NCI-H146 treated with DMSO at 0.1 percent for 48 hours (cell line): Measurements from ENCODE around the gene MC5R.
A peak's percentile ranks its signal among the peaks of the same experiment; 100 is the strongest.

ENCODE experiments used
- DNase-seq: peaks from one replicate; lab custom pipeline; 2025; ENCODE audit not compliant: unreplicated experiment; lab: John Stamatoyannopoulos, UW

The MC5R gene

GRCh38 chr18:13823707-13824395, at the start of gene MC5R:
Gene MC5R, plus strand, starts transcription at chr18:13824149. Its CDS starts 1,617 bp downstream, at chr18:13825766.
- peak; percentile 6 for DNase-seq

- no peak for DNase-seq
These were observed 48.9 kb upstream of the MC5R start for GRCh38 chr18:13775058-13775457.

- DNase-seq = no peak
These were observed 32.8 kb upstream of the MC5R start for GRCh38 chr18:13791181-13791580.

GRCh38 chr18:13793819-13794218, 30.1 kb upstream of the MC5R start:
- DNase-seq = no peak

GRCh38 chr18:13796515-13796914, 27.4 kb upstream of the MC5R start:
- DNase-seq = no peak

GRCh38 chr18:13797157-13797611, 26.8 kb upstream of the MC5R start:
- DNase-seq = no peak

GRCh38 chr18:13799396-13799795, 24.6 kb upstream of the MC5R start:
- DNase-seq = no peak

- peak; percentile 19 for DNase-seq
These were observed 23.3 kb upstream of the MC5R start for GRCh38 chr18:13800505-13801259.

GRCh38 chr18:13801260-13801601, 22.7 kb upstream of the MC5R start:
- peak; percentile 19 for DNase-seq

GRCh38 chr18:13804305-13804704, 19.6 kb upstream of the MC5R start:
- no peak for DNase-seq

- DNase-seq = no peak
These were observed 15.5 kb upstream of the MC5R start for GRCh38 chr18:13808294-13809042.

GRCh38 chr18:13809043-13809430, 14.9 kb upstream of the MC5R start:
- no peak for DNase-seq

- DNase-seq = no peak
These were observed 14.3 kb upstream of the MC5R start for GRCh38 chr18:13809531-13810255.

- no peak for DNase-seq
These were observed 12.9 kb upstream of the MC5R start for GRCh38 chr18:13810950-13811485.

GRCh38 chr18:13811993-13812392, 12.0 kb upstream of the MC5R start:
- no peak for DNase-seq

- DNase-seq = peak; percentile 58
These were observed 10.6 kb upstream of the MC5R start for GRCh38 chr18:13813271-13813849.

- DNase-seq = no peak
These were observed 2.3 kb downstream of the MC5R start for GRCh38 chr18:13826209-13826608.

GRCh38 chr18:13831864-13832508, 8.0 kb downstream of the MC5R start:
- no peak for DNase-seq

- DNase-seq = no peak
These were observed 10.6 kb downstream of the MC5R start for GRCh38 chr18:13834496-13835015.

GRCh38 chr18:13835202-13835601, 11.3 kb downstream of the MC5R start:
- DNase-seq = no peak
